Mammary epithelial cell (primary cell): ENCODE data around the gene KLHL9.

ENCODE experiments used
- CTCF ChIP-seq, 2 donors: IDR thresholded peaks in 1 of 2; conservative IDR thresholded peaks in 1 of 2; 2 replicates each; pipeline ENCODE4 v1.5.1; 2011 to 2012; ENCODE audit warnings: inconsistent platforms in 2 of 2, low read length in 2 of 2, mild to moderate bottlenecking in 2 of 2, control low read depth in 1 of 2, low read depth in 1 of 2; ENCODE audit not compliant: insufficient read depth in 1 of 2; ENCODE audit errors: extremely low read depth in 1 of 2
- EZH2 ChIP-seq: IDR thresholded peaks from 2 replicates; pipeline ENCODE4 v1.6.1; 2012; ENCODE audit warnings: low read length, inconsistent platforms, borderline replicate concordance

DNA sequence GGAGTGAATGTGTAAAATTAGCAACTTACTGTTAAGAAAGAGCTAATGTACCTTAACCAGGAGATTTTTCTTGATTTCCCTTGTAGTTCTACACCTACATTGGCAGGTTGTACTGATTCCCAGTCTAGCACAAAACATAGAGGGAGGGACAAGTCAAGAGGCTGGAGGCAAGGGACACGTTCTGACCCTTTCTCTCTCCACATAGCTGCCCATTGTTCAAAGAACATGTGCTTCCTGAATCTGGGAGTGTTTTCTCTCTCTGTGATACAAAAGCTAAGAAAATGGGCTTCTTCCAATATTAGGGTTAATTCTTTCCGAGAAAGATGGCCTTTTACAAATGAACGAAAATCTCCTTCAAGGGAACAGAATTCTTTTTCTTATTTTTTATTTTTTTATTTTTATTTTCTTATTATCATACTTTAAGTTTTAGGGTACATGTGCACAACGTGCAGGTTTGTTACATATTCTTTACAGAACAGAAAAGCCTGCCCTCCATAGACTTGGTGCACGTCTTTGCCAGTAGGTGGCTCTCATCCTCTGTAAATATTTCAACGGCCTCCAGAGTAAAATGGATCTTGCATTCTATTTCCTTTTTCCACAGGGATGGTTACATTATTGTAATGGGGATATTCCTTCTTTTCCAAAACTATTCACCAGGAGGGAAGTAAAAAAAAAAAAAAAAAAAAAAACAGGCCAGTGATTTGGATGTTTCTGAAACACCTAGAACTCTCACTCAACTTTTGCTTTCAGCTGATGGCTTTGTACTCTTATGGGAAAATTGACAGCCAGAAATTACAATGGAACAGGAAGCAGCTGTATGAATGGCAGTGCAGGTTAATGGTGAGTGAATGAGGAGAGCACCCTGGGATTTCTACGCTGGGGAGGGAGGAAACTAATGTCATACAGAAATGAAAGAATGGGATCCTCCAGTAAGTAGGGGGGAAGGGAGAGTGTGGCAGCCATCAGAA lies 17.0 kb downstream of the KLHL9 start:
- TF ChIP-seq CTCF (conservative IDR thresholded peaks at IDR 0.05 in 1 of 2, IDR thresholded peaks at IDR 0.05 in 1 of 2; ENCODE audit: extremely low read depth in 1 of 2, insufficient read depth in 1 of 2, low read depth in 1 of 2, low read length in 2 of 2) (peak; percentile 69 to 76), EZH2 (no peak)
